GM12878 (cell line): ENCODE results near the gene RBSN.

Experiments
- CREM ChIP-seq: IDR thresholded peaks from 2 replicates; pipeline ENCODE4 v1.6.1; 2014; ENCODE audit warnings: antibody characterized with exemption, low read depth
- CTCF ChIP-seq, 3 experiments: IDR thresholded peaks in 2 of 3; conservative IDR thresholded peaks in 1 of 3; 2 replicates each; pipeline ENCODE4 v1.5.1; 2011; ENCODE audit warnings: low read depth in 3 of 3, low read length in 3 of 3, mild to moderate bottlenecking in 3 of 3, control low read depth in 2 of 3, moderate library complexity in 2 of 3, inconsistent platforms in 1 of 3, mixed read lengths in 1 of 3; ENCODE audit not compliant: control insufficient read depth in 2 of 3, insufficient read depth in 1 of 3; ENCODE audit errors: extremely low read depth in 1 of 3
- CUX1 ChIP-seq: IDR thresholded peaks from 2 replicates; pipeline ENCODE4 v1.6.1; 2012; ENCODE audit warnings: improper control_type of control experiment, low read depth, low read length; ENCODE audit not compliant: insufficient replicate concordance
- EED ChIP-seq: sonication (generic); IDR thresholded peaks from 2 replicates; pipeline ENCODE4 v1.6.1; 2016; ENCODE audit warnings: antibody characterized with exemption, low read depth
- GABPA ChIP-seq: IDR thresholded peaks from 2 replicates; pipeline ENCODE4 v1.6.1; 2014; ENCODE audit warnings: antibody characterized with exemption, low read depth, mild to moderate bottlenecking, inconsistent platforms
- HCFC1 ChIP-seq: fragments of 150-350 bp; IDR thresholded peaks from 2 replicates; pipeline ENCODE4 v1.6.1; 2014; ENCODE audit warnings: low read length
- NFIC ChIP-seq: IDR thresholded peaks from 2 replicates; pipeline ENCODE4 v1.6.1; 2012; ENCODE audit warnings: low read depth, mild to moderate bottlenecking, inconsistent platforms, low read length, moderate library complexity
- POLR2A ChIP-seq: IDR thresholded peaks from 2 replicates; pipeline ENCODE4 v1.6.1; 2011; ENCODE audit warnings: low read depth, mild to moderate bottlenecking, low read length
- RFX5 ChIP-seq: IDR thresholded peaks from 2 replicates; pipeline ENCODE4 v1.6.1; 2011; ENCODE audit warnings: low read depth, low read length, improper control_type of control experiment
- SMAD1 ChIP-seq: fragments of 450-650 bp; IDR thresholded peaks from 2 replicates; pipeline ENCODE4 v1.6.1; 2018; ENCODE audit warnings: mild to moderate bottlenecking, low read depth; ENCODE audit not compliant: partially characterized antibody
- SMARCA5 ChIP-seq: fragments of 450-650 bp; IDR thresholded peaks from 2 replicates; pipeline ENCODE4 v1.6.1; 2017; ENCODE audit warnings: mild to moderate bottlenecking
- TCF7 ChIP-seq: IDR thresholded peaks from 2 replicates; pipeline ENCODE4 v1.6.1; 2014; ENCODE audit warnings: antibody characterized with exemption, borderline replicate concordance

GRCh38 chr3:15060029-15060428, 38.9 kb downstream of the RBSN start:
- TF ChIP-seq EED = no peak
- TF ChIP-seq SMAD1 = no peak
- no peak for TF ChIP-seq CTCF (IDR thresholded peaks at IDR 0.05 in 2 of 3, conservative IDR thresholded peaks at IDR 0.05 in 1 of 3; ENCODE audit: control insufficient read depth in 2 of 3, extremely low read depth in 1 of 3, insufficient read depth in 1 of 3, low read depth in 3 of 3, low read length in 3 of 3)
- no peak for TF ChIP-seq GABPA
- no peak for TF ChIP-seq HCFC1
- no peak for TF ChIP-seq CREM
- no peak for TF ChIP-seq TCF7
- no peak for TF ChIP-seq POLR2A
- TF ChIP-seq RFX5 = no peak
- no peak for TF ChIP-seq SMARCA5
- TF ChIP-seq CUX1 = no peak
- TF ChIP-seq NFIC = no peak
